WI38 (cell line): ENCODE results near the gene RIPPLY3.
"Not testable (repeated sequence)": the region's sequence is repeated elsewhere in the genome, so short reads cannot be mapped to it uniquely, and the experiment has no call there.

ENCODE experiments used
- H3K4me3 ChIP-seq: 2 replicates; pipeline ENCODE4 v1.5.1; 2011; ENCODE audit warnings: low read depth, mild to moderate bottlenecking, control low read depth, low read length
- CTCF ChIP-seq: IDR thresholded peaks from 2 replicates; pipeline ENCODE4 v1.5.1; 2012; ENCODE audit warnings: low read depth, mild to moderate bottlenecking, control low read depth, low read length

RIPPLY3 gene

GRCh38 chr21:37045149-37045548 is 38.6 kb downstream of the RIPPLY3 start:
- TF ChIP-seq CTCF: no peak

GRCh38 chr21:37045556-37045955 is 39.1 kb downstream of the RIPPLY3 start:
- no peak for TF ChIP-seq CTCF
- H3K4me3 ChIP-seq: no peak overlapping the region

More at GRCh38 chr21:37045149-37045548, 38.6 kb downstream of the RIPPLY3 start:
- no peak overlapping the region for H3K4me3 ChIP-seq

- no peak for TF ChIP-seq CTCF
- no peak overlapping the region for H3K4me3 ChIP-seq
Measured at GRCh38 chr21:37047079-37047478, 40.6 kb downstream of the RIPPLY3 start.

GRCh38 chr21:37049741-37050140 is 43.2 kb downstream of the RIPPLY3 start:
- not testable (repeated sequence) for H3K4me3 ChIP-seq

- TF ChIP-seq CTCF: no peak
- H3K4me3 ChIP-seq: no peak overlapping the region
Measured at GRCh38 chr21:37055271-37055855, 48.9 kb downstream of the RIPPLY3 start.

GRCh38 chr21:37057614-37058013 is 51.1 kb downstream of the RIPPLY3 start:
- TF ChIP-seq CTCF: no peak
- H3K4me3 ChIP-seq: no peak overlapping the region

GRCh38 chr21:37058261-37058660 is 51.8 kb downstream of the RIPPLY3 start:
- TF ChIP-seq CTCF: no peak
- H3K4me3 ChIP-seq: no peak overlapping the region

GRCh38 chr21:37059181-37059580 is 52.7 kb downstream of the RIPPLY3 start:
- no peak for TF ChIP-seq CTCF
- no peak overlapping the region for H3K4me3 ChIP-seq
